Suprapubic skin (tissue), 4 donors: Measurements from ENCODE around the gene NEU4.

Source experiments
- POLR2A ChIP-seq, 2 donors: fragments of 450-650 bp; IDR thresholded peaks; one replicate each; pipeline ENCODE4 v1.6.1; 2017; ENCODE audit warnings: antibody characterized with exemption in 2 of 2, mild to moderate bottlenecking in 2 of 2, moderate library complexity in 2 of 2
- POLR2AphosphoS5 ChIP-seq, 3 donors: sonication (generic); formaldehyde crosslinking; IDR thresholded peaks; one replicate each; pipeline ENCODE4 v1.6.1; 2017; ENCODE audit warnings: antibody characterized with exemption in 3 of 3
- TF ChIP-seq, protein P1 (sequence below), 2 donors: fragments of 200-600 bp in 1 of 2; fragments of 450-650 bp in 1 of 2; sonication (generic) in 1 of 2; IDR thresholded peaks; one replicate each; pipeline ENCODE4 v1.5.1; 2016 to 2019; ENCODE audit warnings: antibody characterized with exemption in 2 of 2, mild to moderate bottlenecking in 1 of 2, moderate library complexity in 1 of 2

DNA sequence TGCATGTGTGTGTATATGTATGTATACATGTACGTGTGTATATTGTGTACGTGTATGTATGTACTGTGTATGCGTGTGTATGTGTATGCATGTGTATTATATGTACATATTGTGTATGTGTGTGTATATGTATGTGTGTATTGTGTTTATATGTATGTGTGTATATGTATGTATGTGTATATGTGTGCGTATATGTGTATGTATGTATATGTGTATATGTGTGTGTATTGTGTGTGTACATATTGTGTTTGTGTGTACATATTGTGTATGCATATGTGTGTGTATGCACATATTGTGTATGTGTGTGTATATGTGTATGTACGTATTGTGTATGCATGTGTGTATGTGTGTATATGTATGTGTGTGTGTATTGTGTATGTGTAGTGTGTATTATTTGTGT is 15.6 kb upstream of the NEU4 start:
- TF ChIP-seq POLR2A (IDR thresholded peaks at IDR 0.05) (no peak), POLR2AphosphoS5 (IDR thresholded peaks at IDR 0.05) (no peak)
- TF ChIP-seq, protein P1, sequence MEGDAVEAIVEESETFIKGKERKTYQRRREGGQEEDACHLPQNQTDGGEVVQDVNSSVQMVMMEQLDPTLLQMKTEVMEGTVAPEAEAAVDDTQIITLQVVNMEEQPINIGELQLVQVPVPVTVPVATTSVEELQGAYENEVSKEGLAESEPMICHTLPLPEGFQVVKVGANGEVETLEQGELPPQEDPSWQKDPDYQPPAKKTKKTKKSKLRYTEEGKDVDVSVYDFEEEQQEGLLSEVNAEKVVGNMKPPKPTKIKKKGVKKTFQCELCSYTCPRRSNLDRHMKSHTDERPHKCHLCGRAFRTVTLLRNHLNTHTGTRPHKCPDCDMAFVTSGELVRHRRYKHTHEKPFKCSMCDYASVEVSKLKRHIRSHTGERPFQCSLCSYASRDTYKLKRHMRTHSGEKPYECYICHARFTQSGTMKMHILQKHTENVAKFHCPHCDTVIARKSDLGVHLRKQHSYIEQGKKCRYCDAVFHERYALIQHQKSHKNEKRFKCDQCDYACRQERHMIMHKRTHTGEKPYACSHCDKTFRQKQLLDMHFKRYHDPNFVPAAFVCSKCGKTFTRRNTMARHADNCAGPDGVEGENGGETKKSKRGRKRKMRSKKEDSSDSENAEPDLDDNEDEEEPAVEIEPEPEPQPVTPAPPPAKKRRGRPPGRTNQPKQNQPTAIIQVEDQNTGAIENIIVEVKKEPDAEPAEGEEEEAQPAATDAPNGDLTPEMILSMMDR (IDR thresholded peaks at IDR 0.05) = no peak
